DMS79 (cell line): Measurements from ENCODE around the gene MAN1A1.

Experiments used
- DNase-seq: peaks from one replicate; lab custom pipeline; 2025; lab: John Stamatoyannopoulos, UW

The MAN1A1 gene

DNA sequence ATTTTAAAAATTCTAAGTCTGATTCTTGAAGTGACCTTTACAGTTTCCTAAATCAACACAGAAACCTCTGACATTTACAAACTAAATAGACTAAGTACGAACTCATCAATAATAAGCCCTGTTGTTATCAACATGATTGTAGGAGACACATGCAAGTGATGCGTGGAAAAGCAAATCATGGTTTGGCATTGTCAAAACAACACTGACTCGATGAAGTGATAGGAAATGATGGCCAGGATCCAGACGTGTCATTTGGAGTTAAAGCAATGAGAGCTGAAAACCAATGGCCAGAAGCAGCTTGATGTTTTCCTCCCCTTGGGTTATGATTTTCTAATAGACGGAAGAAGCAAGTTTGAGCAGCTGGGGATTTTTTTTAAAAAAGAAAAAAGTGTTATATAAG is 153.7 kb downstream of the MAN1A1 start:
- no peak for DNase-seq

DNA sequence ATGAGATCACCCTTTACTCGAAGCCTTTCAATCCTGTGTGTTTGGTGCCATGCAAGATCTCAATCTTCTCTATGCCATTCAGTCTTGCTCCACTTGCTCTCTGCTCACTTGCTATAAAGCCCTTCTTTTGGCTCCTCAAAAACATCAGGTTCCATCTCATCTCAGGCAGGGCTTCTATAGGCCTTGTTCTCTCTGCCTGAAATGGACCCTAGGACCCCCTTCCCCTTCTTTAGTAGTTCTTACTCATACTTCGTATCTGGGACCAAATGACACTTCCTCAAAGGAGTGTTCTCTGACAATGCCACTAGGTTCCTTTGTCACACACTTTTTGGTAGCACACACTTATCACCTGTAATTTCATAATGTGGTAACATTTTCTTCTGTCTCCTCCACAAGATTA is 154.4 kb downstream of the MAN1A1 start:
- no peak for DNase-seq

DNA sequence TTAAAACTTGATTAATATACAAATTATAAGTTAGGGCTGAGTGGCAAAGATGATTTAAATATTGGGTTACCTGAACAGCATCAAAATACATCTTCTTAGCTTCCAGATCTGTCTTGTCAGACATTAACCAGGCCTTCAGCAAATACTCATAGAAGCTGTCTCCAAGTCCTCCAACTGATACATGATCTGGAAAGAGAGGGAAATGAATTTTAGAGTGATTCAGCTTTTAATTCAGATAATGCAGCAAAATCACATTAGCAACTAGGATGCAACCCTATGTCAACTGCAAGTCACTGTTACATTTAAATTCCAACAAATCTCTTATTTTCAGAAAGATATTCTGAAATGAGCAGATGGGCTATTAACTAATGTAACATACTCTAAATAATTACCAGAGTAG is 155.9 kb downstream of the MAN1A1 start:
- no peak for DNase-seq

DNA sequence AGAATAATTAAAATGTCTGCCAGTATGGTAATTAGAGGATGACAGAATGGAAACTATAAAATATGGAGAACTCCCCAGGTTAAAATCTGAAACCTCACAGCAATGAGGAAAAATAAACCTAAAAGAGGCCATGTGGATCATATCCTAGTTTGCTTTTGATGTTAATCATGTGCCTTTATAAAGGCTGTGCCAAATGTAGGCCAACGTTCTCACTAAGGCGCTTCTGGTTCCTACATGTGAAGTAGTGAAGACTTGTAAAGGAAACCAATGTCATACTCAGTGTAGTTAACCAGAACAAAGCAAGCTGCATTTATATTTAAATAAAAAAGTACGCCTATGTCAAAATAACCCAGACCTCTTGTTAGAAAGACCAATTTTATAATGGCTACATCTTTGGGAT is 157.4 kb downstream of the MAN1A1 start:
- DNase-seq: no peak

DNA sequence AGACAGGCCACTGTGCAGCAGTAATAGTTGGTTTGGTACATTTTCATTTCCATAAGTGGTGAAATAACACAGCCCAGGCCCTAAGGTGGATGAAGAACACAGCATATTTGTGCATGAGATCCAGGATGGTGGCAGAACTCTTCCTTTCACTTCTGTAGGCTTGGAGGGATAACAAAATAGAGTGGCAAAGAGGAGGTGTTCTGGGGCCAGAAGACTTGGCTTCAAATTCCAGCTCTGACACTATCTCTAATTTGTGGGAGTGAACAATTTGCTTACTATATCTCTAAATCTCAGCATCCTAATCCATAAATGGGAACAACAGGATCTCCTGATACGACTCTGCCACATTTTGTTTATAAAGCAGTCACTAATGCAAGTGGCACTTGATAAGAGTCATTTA is 159.4 kb downstream of the MAN1A1 start:
- DNase-seq: no peak

DNA sequence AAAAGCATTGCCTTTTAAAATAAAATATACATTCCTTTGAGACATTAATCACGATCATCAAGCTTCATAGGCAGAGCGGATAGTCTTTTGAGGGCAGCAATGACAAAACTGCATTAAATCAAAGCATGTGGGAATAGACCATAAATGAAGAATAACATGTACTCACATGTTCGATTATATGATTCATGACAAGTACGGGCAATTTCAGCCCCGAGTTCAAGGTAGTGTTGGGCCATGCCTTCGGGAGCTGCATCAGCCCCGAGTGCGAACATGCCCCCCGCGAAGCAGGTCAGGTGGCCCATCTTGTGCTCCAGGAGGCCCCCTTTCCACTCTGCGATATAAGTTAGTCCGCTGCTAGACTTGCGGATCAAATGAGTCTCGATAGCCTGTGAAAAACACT is 160.1 kb downstream of the MAN1A1 start:
- DNase-seq: no peak

DNA sequence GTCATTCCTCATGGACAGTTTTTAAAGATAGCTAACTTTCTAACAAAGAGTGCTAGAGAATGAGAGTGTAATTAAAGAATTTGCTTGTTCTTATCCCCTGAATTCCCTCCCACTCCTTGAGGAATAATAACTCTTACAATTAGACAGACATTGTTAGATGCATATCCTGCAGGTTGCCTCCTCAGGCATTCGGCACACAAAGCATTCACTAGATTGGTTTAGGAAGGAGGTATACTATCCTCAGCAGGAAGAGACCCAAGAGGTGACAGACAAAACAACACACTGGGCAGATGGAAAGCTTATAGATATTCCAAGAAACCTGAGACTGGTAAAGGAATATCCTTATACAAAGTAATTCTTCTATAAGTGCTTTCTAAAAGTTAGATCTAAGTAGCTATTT is 162.0 kb downstream of the MAN1A1 start:
- DNase-seq: no peak

DNA sequence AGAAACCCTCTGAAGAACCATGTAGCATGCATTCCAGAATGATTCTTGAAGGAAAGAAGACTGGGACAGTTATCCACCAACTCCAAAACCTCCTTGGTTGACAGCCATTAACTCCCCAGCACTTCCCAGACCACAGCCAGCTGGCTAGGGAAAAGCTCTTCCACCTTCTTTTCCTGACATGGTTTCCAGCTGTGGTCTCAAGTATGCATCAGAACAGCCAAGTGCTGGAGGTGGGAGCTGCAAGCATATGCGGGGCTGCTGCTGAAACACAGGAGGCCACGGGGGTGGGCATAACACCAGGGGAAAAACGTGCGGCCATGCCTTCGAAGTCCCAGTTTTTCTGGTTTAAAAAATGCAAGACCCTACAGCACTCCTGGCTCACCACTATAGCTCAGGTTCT is 163.1 kb downstream of the MAN1A1 start:
- no peak for DNase-seq

DNA sequence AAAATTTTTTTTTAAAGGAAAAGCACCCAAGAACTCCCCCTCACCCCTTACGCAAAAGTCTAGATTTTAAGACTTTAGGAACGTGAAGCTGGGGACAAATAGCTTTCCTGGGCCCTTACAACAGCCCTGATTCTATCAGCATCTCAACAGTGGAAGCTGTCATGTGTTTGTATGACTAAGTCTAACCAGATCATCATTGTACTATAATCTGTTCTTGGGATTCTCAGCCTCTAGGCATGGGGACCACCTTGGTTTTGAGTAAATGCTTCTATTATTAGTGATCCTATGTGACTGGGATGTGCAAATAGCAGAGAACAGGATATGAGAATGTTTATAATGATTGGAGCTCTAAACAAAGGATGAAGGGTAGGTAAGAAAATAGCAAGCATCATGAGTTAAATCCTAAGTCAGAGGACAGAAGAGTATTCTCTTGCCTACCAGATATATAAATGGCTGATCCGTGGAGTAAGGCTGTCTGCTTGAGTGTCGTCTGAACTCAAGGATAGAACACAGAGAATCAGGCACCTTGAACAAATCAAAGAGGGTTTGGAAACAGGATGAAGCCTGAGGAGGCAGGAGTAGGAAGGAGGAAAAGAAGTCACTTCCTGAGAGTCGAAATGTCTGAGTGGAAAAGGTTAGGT is 165.4 kb downstream of the MAN1A1 start:
- DNase-seq: no peak

DNA sequence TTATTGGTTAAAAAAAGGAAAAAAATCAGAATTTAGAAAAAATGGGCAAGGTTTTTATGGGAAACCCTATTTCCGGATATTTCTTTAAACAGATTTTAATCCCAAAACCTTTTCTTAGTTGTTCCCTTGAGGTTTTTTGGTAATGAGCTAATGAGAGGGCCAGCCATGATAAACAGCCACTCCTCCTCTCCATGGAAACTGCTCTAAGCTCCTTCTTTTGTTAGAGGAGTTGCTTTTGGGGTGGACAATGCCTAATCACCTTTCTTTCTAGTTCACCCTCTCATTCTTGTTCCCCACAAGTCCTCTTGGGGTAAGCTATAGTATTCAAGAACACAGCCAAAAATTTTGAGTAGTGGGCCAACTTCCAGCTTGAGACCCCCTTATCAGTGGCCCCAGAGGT is 166.1 kb downstream of the MAN1A1 start:
- no peak for DNase-seq

DNA sequence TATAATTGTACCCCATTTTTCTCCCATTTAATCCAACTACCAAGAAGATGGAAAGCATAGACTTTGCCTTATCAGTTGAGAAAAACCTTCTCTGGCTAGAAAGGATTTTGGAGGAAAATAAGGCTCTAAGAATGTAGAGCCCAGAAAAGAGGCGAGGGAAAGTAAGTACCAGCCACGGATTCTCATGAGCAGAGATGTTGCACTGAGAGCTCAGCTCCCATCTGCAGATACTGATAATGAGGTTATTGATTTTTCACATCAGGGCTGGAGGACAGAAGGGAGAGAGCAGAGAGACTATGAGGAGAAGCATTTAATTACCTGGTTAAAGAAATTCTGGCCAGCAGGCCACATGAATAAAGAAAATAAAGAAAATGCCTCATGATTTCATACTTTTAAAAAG is 166.7 kb downstream of the MAN1A1 start:
- no peak for DNase-seq

DNA sequence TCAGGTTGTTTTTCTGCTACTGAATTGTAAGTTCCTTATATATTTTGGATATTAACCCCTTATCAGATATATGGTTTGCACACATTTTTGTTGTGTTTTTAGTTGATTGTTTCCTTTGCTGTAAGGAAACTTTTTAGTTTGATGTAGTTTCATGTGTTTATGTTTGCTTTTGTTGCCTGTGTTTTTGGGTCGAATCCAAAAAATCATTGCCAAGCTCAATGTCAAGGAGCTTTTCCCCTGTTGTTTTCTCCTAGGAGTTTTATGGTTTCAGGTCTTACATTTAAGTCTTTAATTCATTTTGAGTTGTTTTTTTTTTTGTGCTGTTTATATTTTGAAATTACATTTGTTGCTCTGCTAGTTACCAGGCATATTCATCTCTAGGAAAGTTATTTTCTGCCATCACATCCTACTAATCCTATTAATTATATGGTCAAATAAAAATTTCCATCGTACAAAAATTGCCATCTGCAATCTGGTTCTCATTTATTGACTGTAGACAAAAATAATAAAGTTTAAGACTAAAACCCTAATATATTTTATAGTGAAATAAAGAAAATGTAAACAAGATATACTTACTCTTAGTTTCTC is 167.3 kb downstream of the MAN1A1 start:
- no peak for DNase-seq

DNA sequence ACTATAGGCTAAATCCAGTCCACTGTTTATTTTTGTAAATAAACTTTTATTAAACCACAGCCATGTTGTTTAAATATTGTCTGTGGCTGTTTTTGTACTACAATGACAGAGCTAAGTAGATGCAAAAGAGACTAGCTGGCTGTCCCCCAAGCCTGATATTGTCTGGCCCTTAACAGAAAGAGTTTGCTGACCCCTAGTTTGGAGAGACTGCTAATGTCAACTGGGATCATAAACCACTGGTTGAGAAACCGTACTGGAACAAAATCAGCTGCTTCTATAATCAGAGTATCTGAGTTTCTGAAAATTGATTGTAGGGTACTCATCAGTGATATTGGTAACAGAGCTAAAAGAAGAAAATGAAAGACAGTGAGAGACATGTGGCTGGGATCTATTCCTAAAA is 168.5 kb downstream of the MAN1A1 start:
- DNase-seq: no peak

DNA sequence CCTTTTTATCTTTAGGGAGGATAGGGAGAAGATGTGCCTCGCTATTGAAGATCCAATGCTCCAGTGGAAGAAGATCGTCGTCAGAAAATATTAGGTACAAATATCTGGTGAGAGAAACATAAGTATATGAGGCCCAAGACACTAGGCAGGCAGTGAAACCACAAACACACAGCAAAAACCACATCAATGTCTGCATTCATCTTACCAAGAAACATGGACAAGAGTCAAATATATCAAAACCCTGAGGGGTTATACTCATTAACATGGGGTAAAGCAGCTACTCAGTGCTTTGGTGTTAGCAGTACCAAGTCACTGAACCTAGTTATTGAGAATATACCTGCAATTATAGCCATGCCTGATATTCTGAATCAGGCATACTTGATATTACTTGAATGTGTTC is 169.7 kb downstream of the MAN1A1 start:
- DNase-seq: no peak

DNA sequence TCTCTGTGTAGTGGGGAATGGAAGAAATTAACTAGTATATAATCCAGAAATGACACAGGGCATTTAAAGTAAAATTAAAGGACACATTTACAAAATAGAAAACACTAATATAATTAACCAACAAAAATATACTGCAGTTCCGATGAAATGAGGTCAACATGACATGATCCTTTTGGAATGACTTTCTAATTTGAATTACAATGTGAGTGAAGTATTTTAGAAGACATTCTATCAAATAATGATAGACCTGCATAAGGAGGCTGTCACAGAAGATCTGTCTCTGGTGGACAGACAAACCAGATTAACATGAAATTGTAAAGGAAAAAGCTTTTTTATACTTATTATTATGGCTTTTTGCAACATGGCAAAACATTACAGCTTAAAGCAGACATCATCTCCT is 170.5 kb downstream of the MAN1A1 start:
- no peak for DNase-seq

DNA sequence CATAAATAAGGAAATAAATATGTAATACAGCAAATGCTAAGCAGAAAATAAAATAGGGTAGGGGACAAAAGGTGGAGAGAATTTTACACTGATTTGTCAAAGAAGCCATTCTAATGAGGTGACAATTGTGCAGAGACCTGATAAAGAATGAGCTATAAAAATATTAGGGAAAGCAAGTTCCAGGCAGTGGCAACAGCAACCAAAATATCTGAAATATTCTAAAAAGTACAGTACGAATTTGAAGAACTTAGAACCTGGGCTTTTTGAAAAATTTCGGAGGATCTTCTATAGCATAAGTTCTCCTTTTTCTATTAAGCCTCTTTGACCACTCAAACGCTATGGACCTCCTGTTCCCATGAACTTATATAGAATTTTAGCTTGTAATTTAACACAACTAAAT is 173.1 kb downstream of the MAN1A1 start:
- DNase-seq: no peak

DNA sequence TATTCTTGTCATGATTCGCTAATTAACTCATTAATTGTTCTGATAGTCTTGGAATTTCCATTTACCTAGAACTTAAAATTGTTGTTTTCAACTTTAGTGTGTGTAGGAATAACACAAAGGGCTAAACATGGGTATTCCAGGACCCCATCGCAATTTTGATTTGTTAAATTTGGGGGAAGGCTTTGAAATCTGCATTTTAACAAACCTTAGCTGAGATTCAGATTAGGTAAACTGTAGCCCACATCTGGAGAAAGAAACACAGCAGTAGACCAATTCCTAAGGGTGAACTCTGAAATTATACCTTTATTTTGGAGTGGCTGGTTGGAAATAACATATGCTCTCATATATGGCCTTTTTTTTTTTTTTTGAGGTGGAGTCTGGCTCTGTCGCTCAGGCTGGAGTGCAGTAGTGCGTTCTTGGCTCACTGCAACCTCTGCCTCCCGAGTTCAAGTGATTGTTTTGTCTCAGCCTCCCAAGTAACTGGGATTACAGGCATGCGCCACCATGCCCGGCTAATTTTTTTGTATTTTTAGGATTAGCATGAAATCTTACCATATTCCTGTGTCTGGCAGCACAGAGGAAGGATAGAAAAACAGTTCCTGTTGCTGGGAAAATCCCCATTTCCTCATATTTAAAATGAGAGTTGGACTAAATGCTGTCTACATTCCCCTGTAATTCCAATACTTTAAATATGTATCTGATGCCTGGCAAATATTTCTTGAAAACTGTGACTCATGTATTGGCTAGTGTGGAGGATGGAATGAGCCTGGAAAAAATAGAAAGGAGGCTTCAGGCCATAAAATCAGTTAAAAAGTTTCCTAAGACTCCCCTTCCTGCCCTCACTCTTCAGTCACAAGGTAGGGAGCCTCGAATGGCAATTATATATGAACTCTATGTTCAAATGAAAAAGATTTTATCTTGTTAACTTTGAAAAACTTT is 174.4 kb downstream of the MAN1A1 start:
- DNase-seq: no peak

DNA sequence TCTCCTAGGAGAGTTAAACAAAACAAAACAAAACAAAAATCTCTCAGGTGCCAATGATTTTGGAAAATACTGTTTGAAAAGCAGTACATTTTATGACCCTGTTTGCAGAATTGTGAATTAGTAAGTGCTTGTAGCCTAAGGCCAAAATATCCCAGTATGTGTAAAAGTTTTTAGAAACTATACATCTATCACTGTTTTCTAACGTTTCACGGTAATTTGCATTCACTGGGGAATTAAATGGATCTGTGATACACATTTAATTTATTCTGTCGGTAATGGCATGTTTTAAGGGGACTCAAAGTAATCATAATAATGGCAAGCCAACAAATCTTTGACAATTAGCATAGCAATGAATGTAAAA is 175.5 kb downstream of the MAN1A1 start:
- DNase-seq: no peak

DNA sequence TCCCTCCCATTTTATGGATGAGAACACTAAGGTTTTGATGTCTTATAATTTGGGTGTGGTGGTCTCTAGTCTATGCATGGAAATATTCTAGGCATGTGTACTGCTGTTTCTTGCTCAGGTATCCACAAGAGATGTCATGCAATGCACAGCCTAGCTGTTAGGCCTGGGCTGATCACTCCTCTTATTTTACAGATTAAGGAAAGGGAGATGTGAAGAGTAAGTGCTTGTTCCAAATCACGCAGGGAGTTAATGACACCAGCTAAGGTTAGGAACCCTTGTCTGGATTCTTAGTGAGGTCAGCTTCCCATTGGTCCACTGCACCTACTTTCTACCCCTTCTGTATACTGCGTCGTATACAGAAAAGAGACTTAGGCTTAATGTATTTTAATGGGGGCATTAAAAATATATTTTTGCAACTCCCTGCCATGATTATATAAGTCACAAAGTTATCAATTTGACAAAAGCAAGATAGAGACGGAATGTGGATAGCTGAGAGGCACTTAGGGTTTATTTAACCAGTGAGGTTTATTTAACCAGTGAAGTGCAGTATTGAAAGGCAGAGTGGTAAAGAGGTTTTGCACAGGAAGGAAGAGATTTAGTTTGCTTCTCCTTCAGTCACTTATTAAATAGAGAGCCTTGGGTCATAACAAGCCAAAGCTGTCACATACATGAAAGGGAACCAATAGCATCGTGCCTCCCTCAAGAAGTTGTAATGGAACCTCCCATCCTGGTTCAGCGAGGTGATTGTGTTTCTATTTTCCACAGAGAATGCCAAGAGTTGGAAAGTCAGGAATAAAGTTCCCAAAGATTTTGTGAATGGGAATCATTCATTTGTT is 176.1 kb downstream of the MAN1A1 start:
- no peak for DNase-seq

DNA sequence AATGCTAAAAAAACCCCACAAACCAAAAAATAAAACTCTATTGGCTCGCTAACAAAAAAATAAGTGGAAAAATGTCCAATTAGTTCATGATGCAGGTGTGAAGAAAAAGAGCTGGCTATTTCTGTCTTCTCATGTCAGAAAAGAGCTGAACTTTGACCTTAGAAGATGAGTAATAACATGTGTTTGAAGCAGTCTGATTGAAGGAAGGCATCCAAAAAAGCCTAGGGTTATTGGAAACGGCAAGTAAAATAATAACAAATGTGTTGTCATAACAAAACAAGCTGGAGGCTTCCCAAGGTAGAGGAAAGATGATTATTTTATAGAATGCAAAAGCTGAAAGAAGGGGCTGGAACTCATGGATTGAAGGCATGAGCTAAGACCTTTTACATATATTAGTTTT is 176.7 kb downstream of the MAN1A1 start:
- DNase-seq: no peak

DNA sequence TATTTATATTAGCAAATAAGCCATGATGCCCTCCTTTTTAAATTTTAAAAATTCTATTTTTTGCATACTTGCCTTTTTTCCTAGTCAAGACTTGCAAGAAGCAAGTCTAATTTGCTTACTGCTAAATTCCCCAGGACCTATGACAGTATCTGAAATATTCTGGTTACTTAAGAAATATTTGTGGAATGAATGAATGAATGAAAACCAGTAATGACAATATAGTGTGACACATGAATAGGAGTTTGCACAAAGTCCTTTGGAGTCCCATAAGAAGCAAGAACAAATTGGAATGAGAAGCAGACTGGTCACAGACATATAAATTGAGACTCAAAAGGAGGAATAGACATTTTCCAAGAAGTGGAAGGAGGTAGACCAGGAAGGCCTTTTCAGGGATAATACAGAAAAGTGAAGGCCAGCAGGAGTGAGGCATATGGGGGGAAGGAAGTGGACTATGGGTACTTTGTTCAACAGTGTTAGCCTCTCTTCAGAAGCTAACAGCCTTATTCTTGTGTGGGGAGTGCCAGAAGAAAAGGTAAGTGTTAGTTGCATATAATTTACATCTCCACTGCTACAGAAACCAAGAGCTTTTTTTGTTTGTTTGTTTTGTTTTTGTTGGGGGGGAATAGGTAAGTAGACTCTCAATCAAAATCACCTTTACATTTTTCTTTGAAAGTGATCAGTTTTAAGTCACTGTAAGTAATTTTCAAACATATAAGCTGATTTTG is 177.5 kb downstream of the MAN1A1 start:
- no peak for DNase-seq
